SH-SY5Y (cell line): ENCODE results near the gene CACNA1I.

Experiments
- GATA2 ChIP-seq: IDR thresholded peaks from 2 replicates; pipeline ENCODE4 v1.6.1; 2011; ENCODE audit warnings: mild to moderate bottlenecking, low read depth, low read length
- GATA3 ChIP-seq: IDR thresholded peaks from 2 replicates; pipeline ENCODE4 v1.6.1; 2011; ENCODE audit warnings: low read depth, mild to moderate bottlenecking, low read length, moderate library complexity

- no peak for TF ChIP-seq GATA3
- TF ChIP-seq GATA2: no peak
These were observed 94.1 kb downstream of the CACNA1I start for GRCh38 chr22:39664485-39665200.
